GM12891 (cell line): ENCODE results near the gene SLC6A8.

ENCODE experiments used
- POLR2A ChIP-seq: IDR thresholded peaks from 2 replicates; pipeline ENCODE4 v1.6.1; 2011; ENCODE audit warnings: low read depth, low read length, control low read depth
- POLR2AphosphoS5 ChIP-seq: IDR thresholded peaks from 2 replicates; pipeline ENCODE4 v1.6.1; 2011; ENCODE audit warnings: low read depth, low read length, control low read depth
- POU2F2 ChIP-seq: IDR thresholded peaks from 2 replicates; pipeline ENCODE4 v1.6.1; 2011; ENCODE audit warnings: low read depth, mild to moderate bottlenecking, control low read depth, low read length, moderate library complexity
- SPI1 ChIP-seq: IDR thresholded peaks from 2 replicates; pipeline ENCODE4 v1.6.1; 2011; ENCODE audit warnings: low read depth, low read length, control low read depth
- TAF1 ChIP-seq: IDR thresholded peaks from 2 replicates; pipeline ENCODE4 v1.6.1; 2011; ENCODE audit warnings: low read depth, low read length, control low read depth

GRCh38 chrX:153696100-153696499, 8.4 kb downstream of the SLC6A8 start:
- TF ChIP-seq SPI1 (no peak), POLR2AphosphoS5 (no peak), POLR2A (no peak), POU2F2 (no peak), TAF1 (no peak)
